ENCODE results near the gene COLEC11. TPM values are rescaled to one million over a fixed set of nuclear protein-coding genes. Genes with fewer than 3 reads are reported as not detected.
"Not testable (repeated sequence)": the region's sequence is repeated elsewhere in the genome, so short reads cannot be mapped to it uniquely, and the experiment has no call there.

COLEC11 gene
- total RNA-seq, 1 donor from 2014 or later: 0.13 TPM

- DNase-seq (ENCODE audit: low read depth, low spot score): no peak
These were observed 28.1 kb downstream of the COLEC11 start for GRCh38 chr2:3622967-3623366.

GRCh38 chr2:3624059-3624794 lies 29.3 kb downstream of the COLEC11 start:
- no peak for DNase-seq (ENCODE audit: low read depth, low spot score)

- DNase-seq (ENCODE audit: low read depth, low spot score): no peak
These were observed 30.3 kb downstream of the COLEC11 start for GRCh38 chr2:3625186-3625585.

DNA sequence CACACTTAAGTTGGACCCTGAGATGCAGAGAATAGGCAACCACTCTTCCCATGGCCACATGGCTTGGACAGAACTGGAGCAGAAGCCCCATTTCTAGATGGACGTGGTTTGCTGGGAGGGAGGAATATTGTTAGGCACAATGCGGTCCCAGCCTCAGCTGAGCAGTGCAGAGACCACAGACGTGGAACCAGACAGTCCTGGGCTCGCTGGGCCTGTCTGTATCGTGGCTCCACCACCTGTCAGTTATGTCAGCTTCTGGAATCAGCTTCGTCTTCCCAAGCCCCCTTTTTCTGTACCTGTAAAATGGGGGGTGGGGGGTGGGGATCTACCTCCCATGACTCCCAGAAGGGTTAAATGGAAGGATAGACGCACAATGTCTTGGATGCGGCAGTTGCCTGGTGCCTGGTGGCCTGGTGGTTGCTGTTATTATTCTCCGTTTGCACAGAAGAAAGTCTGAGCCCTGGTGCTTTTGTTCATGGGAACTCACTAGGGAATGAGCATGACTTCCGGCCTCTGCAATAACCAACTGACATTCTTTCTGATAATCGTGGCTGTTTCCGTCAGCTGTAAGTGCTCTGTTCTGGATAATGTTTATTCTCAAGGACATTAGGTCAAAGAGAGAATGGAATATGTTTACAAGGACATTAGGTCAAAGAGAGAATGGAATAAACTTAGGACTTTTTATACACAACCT lies 31.4 kb downstream of the COLEC11 start:
- DNase-seq (ENCODE audit: low read depth, low spot score): peak; percentile 44

GRCh38 chr2:3626812-3627499 lies 32.0 kb downstream of the COLEC11 start:
- no peak for DNase-seq (ENCODE audit: low read depth, low spot score)

DNA sequence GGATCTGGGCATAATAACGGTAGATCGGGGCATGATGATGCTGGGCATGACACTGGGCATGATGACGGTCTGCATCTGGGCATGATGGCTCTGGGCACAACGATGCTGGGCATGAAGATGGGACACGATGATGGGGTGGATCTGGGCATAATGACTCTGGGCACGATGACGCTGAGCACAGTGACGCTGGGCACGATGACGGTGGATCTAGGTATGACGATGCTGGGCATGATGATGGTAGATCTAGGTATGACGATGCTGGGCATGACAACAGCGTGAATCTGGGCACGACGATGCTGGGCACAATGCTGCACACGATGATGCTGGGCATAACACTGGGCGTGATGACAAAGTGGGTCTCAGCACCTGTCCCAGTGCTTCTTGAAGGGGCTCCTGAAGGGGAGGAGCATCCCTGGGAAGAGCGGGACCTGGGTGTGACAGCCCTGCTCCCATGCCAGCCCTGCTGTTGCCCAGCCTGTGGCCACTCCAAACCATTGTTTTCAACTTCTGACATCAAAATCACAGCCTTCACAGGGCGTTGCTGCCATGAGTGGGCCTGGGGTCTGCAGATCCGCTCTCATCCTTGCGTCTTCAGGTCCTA lies 32.7 kb downstream of the COLEC11 start:
- no peak for DNase-seq (ENCODE audit: low read depth, low spot score)

DNA sequence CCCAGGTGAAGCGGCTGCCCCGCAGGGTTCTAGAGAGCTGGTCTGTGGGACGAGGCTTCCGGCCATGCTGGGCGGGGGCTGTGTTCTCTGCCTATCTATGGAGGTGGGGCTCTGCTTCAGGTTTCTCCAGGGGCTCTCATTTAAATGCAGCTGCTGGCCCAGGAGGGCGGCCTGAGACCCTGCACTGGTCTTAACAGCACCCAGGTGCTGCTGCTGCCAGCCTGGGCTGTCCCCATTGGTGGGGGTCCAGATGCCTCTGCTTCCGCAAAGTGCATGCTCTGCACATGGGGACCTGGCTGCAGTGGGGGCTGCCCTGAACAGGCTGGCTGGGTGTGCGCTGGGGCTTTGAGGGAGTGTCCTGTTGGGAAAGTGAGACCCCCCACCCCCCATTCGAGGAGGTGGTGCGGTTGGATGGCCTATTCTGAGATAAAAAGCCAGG lies 33.3 kb downstream of the COLEC11 start:
- no peak for DNase-seq (ENCODE audit: low read depth, low spot score)

GRCh38 chr2:3628800-3629199 lies 33.9 kb downstream of the COLEC11 start:
- DNase-seq (ENCODE audit: low read depth, low spot score): no peak

GRCh38 chr2:3630631-3631030 lies 35.7 kb downstream of the COLEC11 start:
- no peak for DNase-seq (ENCODE audit: low read depth, low spot score)

GRCh38 chr2:3631161-3631850 lies 36.4 kb downstream of the COLEC11 start:
- no peak for DNase-seq (ENCODE audit: low read depth, low spot score)

- no peak for DNase-seq (ENCODE audit: low read depth, low spot score)
These were observed 37.1 kb downstream of the COLEC11 start for GRCh38 chr2:3631851-3632659.

DNA sequence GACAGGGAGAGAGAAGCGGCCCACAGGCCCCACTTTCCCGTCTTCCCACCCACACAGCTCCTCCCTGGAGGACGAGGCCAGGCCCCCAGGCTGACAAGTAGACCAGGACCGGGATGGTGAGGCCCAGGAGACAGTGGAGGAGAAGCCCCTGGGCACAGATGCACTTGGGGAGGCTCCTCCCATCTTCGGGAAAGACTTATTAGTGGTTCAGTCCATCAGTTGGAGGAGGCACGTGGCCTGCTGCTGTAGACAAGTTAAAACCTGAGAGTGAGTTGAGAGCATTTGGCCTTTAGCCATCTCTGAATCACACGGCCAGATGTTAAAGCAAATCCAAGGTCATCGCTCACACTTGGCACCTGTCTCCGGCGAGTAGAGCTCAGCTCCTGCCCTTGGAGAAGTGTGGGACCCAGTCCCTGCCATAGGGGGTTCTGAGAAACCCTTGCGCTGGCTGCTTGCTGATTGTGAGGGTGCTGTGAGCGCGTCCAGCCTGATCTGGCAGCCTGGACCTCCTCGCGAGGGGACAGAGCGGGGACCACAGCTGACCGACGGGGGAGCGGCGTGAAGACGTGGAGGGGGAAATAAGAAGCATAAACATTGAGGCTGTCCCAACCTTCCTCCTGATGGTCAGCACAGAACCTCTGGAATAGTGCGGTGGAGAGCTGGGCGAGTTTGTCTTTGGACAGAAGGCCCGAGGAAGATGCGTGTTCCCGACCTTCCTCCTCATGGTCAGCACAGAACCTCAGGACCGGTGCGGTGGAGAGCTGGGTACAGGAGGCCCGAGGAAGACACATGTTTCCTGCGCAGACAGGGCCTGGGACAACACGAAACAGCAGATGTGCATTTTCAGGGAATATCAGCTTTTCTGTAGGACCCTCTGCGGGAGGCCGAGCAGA lies 38.4 kb downstream of the COLEC11 start:
- no peak for DNase-seq (ENCODE audit: low read depth, low spot score)

GRCh38 chr2:3633982-3634595 lies 39.2 kb downstream of the COLEC11 start:
- DNase-seq (ENCODE audit: low read depth, low spot score): no peak

DNA sequence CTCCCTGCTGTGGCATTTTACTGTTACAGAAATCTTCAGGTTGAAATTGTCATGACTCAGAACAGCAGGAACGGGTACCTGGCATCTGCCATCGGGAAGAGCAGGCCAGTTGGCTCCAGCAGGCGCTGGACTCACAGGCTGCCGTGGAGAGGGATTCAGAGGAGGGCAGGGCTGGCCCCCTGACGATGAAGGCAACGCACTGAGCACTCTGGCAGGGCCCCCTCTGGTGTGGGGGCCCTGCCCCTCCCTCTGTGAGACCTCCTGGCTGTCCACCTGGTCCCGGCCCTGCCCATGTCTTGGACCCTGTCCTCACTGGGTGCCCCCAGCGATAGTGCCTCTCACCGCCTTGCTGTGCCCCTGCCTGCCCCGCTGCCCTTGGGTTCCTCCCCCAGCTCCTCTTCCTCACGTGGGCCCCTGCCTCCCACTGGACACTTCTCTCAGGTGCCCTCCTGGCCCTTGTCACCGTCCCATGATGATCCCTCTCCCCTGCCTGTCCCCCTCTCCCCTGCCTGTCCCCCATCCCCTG lies 39.7 kb downstream of the COLEC11 start:
- no peak for DNase-seq (ENCODE audit: low read depth, low spot score)

GRCh38 chr2:3635171-3635974 lies 40.5 kb downstream of the COLEC11 start:
- no peak for DNase-seq (ENCODE audit: low read depth, low spot score)

DNA sequence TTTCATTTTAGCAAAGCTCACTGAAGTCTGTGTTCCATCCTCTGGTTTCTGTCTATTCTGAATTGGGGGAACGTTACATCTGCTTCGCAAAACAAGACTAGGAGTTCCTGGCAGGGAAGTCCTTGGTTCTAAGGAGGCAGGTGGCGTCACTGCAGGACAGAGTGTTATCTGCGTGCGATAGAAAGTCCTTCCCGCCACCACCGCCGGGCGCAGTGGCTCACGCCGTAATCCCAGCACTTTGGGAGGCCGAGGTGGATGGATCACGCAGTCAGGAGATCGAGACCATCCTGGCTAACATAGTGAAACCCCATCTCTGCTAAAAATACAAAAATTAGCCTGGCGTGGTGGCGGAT lies 41.0 kb downstream of the COLEC11 start:
- not testable (repeated sequence) for DNase-seq (ENCODE audit: low read depth, low spot score)

- DNase-seq (ENCODE audit: low read depth, low spot score): no peak
These were observed 41.8 kb downstream of the COLEC11 start for GRCh38 chr2:3636586-3637310.

All from pulmonary artery endothelial cell (primary cell).